ENCODE data around the gene LDB3.

GRCh38 chr10:86692664-86693063, 24.4 kb downstream of the LDB3 start:
- TF ChIP-seq CTCF (conservative IDR thresholded peaks at IDR 0.05; ENCODE audit: low read depth, low read length) (no peak), POLR2A (IDR thresholded peaks at IDR 0.05; ENCODE audit: low read depth, low read length) (no peak), RAD21 (IDR thresholded peaks at IDR 0.05; ENCODE audit: low read length) (no peak), RFX5 (IDR thresholded peaks at IDR 0.05; ENCODE audit: low read depth, low read length) (no peak), USF2 (IDR thresholded peaks at IDR 0.05; ENCODE audit: low read depth, low read length) (no peak), FOS (IDR thresholded peaks at IDR 0.05; ENCODE audit: low read depth, low read length) (no peak), RCOR1 (IDR thresholded peaks at IDR 0.05; ENCODE audit: insufficient replicate concordance, low read length) (no peak), CHD1 (IDR thresholded peaks at IDR 0.05; ENCODE audit: low read depth, low read length) (no peak), SMC3 (IDR thresholded peaks at IDR 0.05; ENCODE audit: low read depth, low read length) (no peak), MAZ (IDR thresholded peaks at IDR 0.05; ENCODE audit: borderline replicate concordance, low read depth, low read length) (no peak)

All from IMR-90 (cell line).